GM12878 (cell line): ENCODE results near the gene LRRC59.

Experiments used
- CHD1 ChIP-seq: IDR thresholded peaks from 2 replicates; pipeline ENCODE4 v1.6.1; 2012; ENCODE audit warnings: low read depth, low read length, improper control_type of control experiment
- EP300 ChIP-seq, 2 experiments: fragments of 150-350 bp in 1 of 2; IDR thresholded peaks; 2 replicates each; pipeline ENCODE4 v1.6.1; 2011 to 2012; ENCODE audit warnings: low read depth in 2 of 2, low read length in 2 of 2, borderline replicate concordance in 1 of 2, improper control_type of control experiment in 1 of 2, inconsistent platforms in 1 of 2; ENCODE audit not compliant: control insufficient read depth in 1 of 2
- HDAC2 ChIP-seq: fragments of 200-600 bp; sonication (generic); IDR thresholded peaks from 2 replicates; pipeline ENCODE4 v1.6.1; 2017
- NR2C2 ChIP-seq: IDR thresholded peaks from 2 replicates; pipeline ENCODE4 v1.6.1; 2011; ENCODE audit warnings: borderline replicate concordance, low read depth; ENCODE audit not compliant: control insufficient read depth, insufficient read length
- NR2F1 ChIP-seq: fragments of 450-650 bp; conservative IDR thresholded peaks from 2 replicates; pipeline ENCODE4 v1.6.1; 2017; ENCODE audit warnings: mild to moderate bottlenecking
- POLR2AphosphoS2 ChIP-seq: IDR thresholded peaks from 2 replicates; pipeline ENCODE4 v1.6.1; 2011; ENCODE audit warnings: low read depth, mild to moderate bottlenecking, low read length, improper control_type of control experiment, moderate library complexity
- RAD21 ChIP-seq: IDR thresholded peaks from 2 replicates; pipeline ENCODE4 v1.6.1; 2011; ENCODE audit warnings: mild to moderate bottlenecking, low read depth, low read length, moderate library complexity; ENCODE audit not compliant: insufficient read depth
- TAF1 ChIP-seq: IDR thresholded peaks from 2 replicates; pipeline ENCODE4 v1.6.1; 2011; ENCODE audit warnings: mild to moderate bottlenecking, low read depth, low read length, borderline replicate concordance
- TF ChIP-seq, protein P1 (sequence below), 3 experiments: IDR thresholded peaks in 2 of 3; conservative IDR thresholded peaks in 1 of 3; 2 replicates each; pipeline ENCODE4 v1.5.1; 2011; ENCODE audit warnings: low read depth in 3 of 3, low read length in 3 of 3, mild to moderate bottlenecking in 3 of 3, control low read depth in 2 of 3, moderate library complexity in 2 of 3, inconsistent platforms in 1 of 3, mixed read lengths in 1 of 3; ENCODE audit not compliant: control insufficient read depth in 2 of 3, insufficient read depth in 1 of 3; ENCODE audit errors: extremely low read depth in 1 of 3

DNA sequence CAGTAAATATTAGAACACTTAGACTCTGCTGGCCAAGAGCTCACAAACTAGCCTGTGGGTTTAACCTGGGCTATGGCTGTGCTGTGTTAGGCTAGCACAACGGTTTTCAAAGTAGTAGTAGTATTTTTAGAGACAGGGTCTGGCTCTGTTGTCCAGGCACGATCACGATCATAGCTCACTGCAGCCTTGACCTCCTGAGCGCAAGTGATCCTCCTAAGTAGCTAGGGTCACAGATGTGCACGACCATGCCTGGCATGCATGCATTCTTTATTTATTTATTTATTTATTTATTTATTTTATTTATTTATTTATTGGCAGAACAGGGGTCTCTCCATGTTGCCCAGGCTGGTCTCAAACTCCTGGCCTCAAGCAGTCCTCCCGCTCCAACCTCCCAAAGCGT, 34.7 kb downstream of the LRRC59 start:
- TF ChIP-seq RAD21 (no peak), TAF1 (no peak), CHD1 (no peak), EP300 (IDR thresholded peaks at IDR 0.05; ENCODE audit: borderline replicate concordance in 1 of 2, control insufficient read depth in 1 of 2, low read depth in 2 of 2, low read length in 2 of 2) (no peak), POLR2AphosphoS2 (no peak), HDAC2 (no peak), NR2F1 (no peak), NR2C2 (no peak)
- TF ChIP-seq, protein P1, sequence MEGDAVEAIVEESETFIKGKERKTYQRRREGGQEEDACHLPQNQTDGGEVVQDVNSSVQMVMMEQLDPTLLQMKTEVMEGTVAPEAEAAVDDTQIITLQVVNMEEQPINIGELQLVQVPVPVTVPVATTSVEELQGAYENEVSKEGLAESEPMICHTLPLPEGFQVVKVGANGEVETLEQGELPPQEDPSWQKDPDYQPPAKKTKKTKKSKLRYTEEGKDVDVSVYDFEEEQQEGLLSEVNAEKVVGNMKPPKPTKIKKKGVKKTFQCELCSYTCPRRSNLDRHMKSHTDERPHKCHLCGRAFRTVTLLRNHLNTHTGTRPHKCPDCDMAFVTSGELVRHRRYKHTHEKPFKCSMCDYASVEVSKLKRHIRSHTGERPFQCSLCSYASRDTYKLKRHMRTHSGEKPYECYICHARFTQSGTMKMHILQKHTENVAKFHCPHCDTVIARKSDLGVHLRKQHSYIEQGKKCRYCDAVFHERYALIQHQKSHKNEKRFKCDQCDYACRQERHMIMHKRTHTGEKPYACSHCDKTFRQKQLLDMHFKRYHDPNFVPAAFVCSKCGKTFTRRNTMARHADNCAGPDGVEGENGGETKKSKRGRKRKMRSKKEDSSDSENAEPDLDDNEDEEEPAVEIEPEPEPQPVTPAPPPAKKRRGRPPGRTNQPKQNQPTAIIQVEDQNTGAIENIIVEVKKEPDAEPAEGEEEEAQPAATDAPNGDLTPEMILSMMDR (IDR thresholded peaks at IDR 0.05 in 2 of 3, conservative IDR thresholded peaks at IDR 0.05 in 1 of 3; ENCODE audit: control insufficient read depth in 2 of 3, extremely low read depth in 1 of 3, insufficient read depth in 1 of 3, low read depth in 3 of 3, low read length in 3 of 3), result no peak
